Measurements from ENCODE around the gene NCR3LG1. TPM values are rescaled to one million over a fixed set of nuclear protein-coding genes. Genes with fewer than 3 reads are reported as not detected.

NCR3LG1 gene
- polyA plus RNA-seq, 2 of the 4 experiments (the other 2 are of a cell fraction): 1.1 to 2.4 TPM

GRCh38 chr11:17408641-17409040 is 57.0 kb downstream of the NCR3LG1 start:
- ChIA-PET CTCF (interaction anchor here (1.0 to 2.1 kb wide), 5 partner anchors 10 to 179 kb away, joined by 3 to 10 read pairs (median 6); no protein-coding TSS in a partner anchor), POLR2A (no interaction called here)
- H3K4me3 ChIP-seq: no peak overlapping the region
- H3K27ac ChIP-seq: no peak overlapping the region; a peak in 1 of 6 replicates
- H3K4me1 ChIP-seq: peaks cover 13% of the 10 kb centered on the region
- DNase-seq (ENCODE audit: low read depth in 1 of 2, low spot score in 1 of 2) (no peak), FAIRE-seq (no peak), ATAC-seq (no peak)
- no peak overlapping the region for H3K4me2 ChIP-seq
- WGBS (ENCODE audit: missing lambda C conversion rate): 75% methylated on average over 7 of the region's 7 CpGs
- TF ChIP-seq RNF2 (IDR thresholded peaks at IDR 0.05; ENCODE audit: borderline replicate concordance, low read depth): no peak
- TF ChIP-seq CBX2 (IDR thresholded peaks at IDR 0.05; ENCODE audit: borderline replicate concordance, low read depth): no peak
- TF ChIP-seq POLR2A (IDR thresholded peaks at IDR 0.05; ENCODE audit: low read length): no peak
- TF ChIP-seq MAZ (IDR thresholded peaks at IDR 0.05; ENCODE audit: borderline replicate concordance, low read depth, low read length): no peak
- TF ChIP-seq EHF (CRISPR knock-in tag; IDR thresholded peaks at IDR 0.05): no peak
- TF ChIP-seq HEYL (CRISPR knock-in tag; IDR thresholded peaks at IDR 0.05): no peak
- no peak for TF ChIP-seq ZSCAN20 (CRISPR knock-in tag; IDR thresholded peaks at IDR 0.05)
- TF ChIP-seq FOXS1 (CRISPR knock-in tag; IDR thresholded peaks at IDR 0.05): no peak
- H3K9me3 ChIP-seq: no peaks in the 10 kb centered on the region

GRCh38 chr11:17410606-17411379 is 59.2 kb downstream of the NCR3LG1 start:
- ATAC-seq (no peak), FAIRE-seq (no peak), DNase-seq (ENCODE audit: low read depth in 1 of 2, low spot score in 1 of 2) (no peak)
- POLR2A ChIA-PET: interaction anchor here (0.6 kb wide), 1 partner anchor 13 kb away, joined by 7 read pairs; no protein-coding TSS in a partner anchor
- peaks cover 5% of the 10 kb centered on the region for H3K4me1 ChIP-seq
- WGBS (ENCODE audit: missing lambda C conversion rate): 56% methylated on average over 11 of the region's 11 CpGs
- CTCF ChIA-PET: interaction anchor here (0.7 to 1.2 kb wide), 3 partner anchors 21 to 93 kb away, joined by 3 to 7 read pairs (median 5); no protein-coding TSS in a partner anchor
- no peak overlapping the region for H3K4me3 ChIP-seq
- no peak for TF ChIP-seq SMC3 (IDR thresholded peaks at IDR 0.05)
- TF ChIP-seq RFX5 (IDR thresholded peaks at IDR 0.05): no peak
- TF ChIP-seq ZFP36 (IDR thresholded peaks at IDR 0.05; ENCODE audit: borderline replicate concordance, partially characterized antibody): peak; percentile 16
- no peak for TF ChIP-seq ESRRA (IDR thresholded peaks at IDR 0.05; ENCODE audit: borderline replicate concordance, low read length)
- H3K4me2 ChIP-seq: no peak overlapping the region
- no peak overlapping the region; a peak in 1 of 6 replicates for H3K27ac ChIP-seq
- no peaks in the 10 kb centered on the region for H3K9me3 ChIP-seq

- no peak for DNase-seq (ENCODE audit: low read depth in 1 of 2, low spot score in 1 of 2)
- no peaks in the 10 kb centered on the region; the same call in 2 of the 3 replicates for H3K4me1 ChIP-seq
- POLR2A ChIA-PET: no interaction called here
- WGBS (ENCODE audit: missing lambda C conversion rate): 85% methylated on average over 6 of the region's 6 CpGs
- H3K27ac ChIP-seq: no peak overlapping the region; a peak in 1 of 6 replicates
- no peak for ATAC-seq
- CTCF ChIA-PET: interaction anchor here (0.7 to 1.2 kb wide), 3 partner anchors 22 to 92 kb away, joined by 3 to 7 read pairs (median 5); no protein-coding TSS in a partner anchor
- no peaks in the 10 kb centered on the region for H3K9me3 ChIP-seq
- TF ChIP-seq ZFP36 (IDR thresholded peaks at IDR 0.05; ENCODE audit: borderline replicate concordance, partially characterized antibody) (peak; percentile 83), KDM5A (IDR thresholded peaks at IDR 0.05) (no peak)
- no peak overlapping the region for H3K4me2 ChIP-seq
- FAIRE-seq: no peak
- no peak overlapping the region for H3K4me3 ChIP-seq
These were observed 59.8 kb downstream of the NCR3LG1 start for GRCh38 chr11:17411418-17411817.

GRCh38 chr11:17412488-17413180 is 61.0 kb downstream of the NCR3LG1 start:
- CTCF ChIA-PET: interaction anchor here (1.0 to 1.9 kb wide), 6 partner anchors 7 to 92 kb away, joined by 3 to 6 read pairs (median 4); no protein-coding TSS in a partner anchor
- ATAC-seq: peak in 1 of 2 experiments; percentile 41; a peak in 1 of 6 replicates
- TF ChIP-seq SMC3 (IDR thresholded peaks at IDR 0.05) (no peak), GATA3 (IDR thresholded peaks at IDR 0.05; ENCODE audit: borderline replicate concordance) (no peak), CBX2 (IDR thresholded peaks at IDR 0.05; ENCODE audit: borderline replicate concordance, low read depth) (no peak), HOXB5 (CRISPR knock-in tag; IDR thresholded peaks at IDR 0.05) (no peak), FOXS1 (CRISPR knock-in tag; IDR thresholded peaks at IDR 0.05) (no peak), ESRRA (IDR thresholded peaks at IDR 0.05; ENCODE audit: borderline replicate concordance, low read length) (no peak), HOXB13 (CRISPR knock-in tag; IDR thresholded peaks at IDR 0.05; ENCODE audit: low read depth) (no peak), POLR2AphosphoS2 (conservative IDR thresholded peaks at IDR 0.05; ENCODE audit: low read length) (no peak), FOSL2 (IDR thresholded peaks at IDR 0.05) (no peak), FOSL2 (CRISPR knock-in tag; IDR thresholded peaks at IDR 0.05) (no peak), SREBF2 (IDR thresholded peaks at IDR 0.05) (no peak)

More at GRCh38 chr11:17412488-17413180, 61.0 kb downstream of the NCR3LG1 start:
- WGBS (ENCODE audit: missing lambda C conversion rate): 76% methylated on average over 9 of the region's 9 CpGs
- Histone ChIP-seq H3K4me2 (no peak overlapping the region), H3K9me3 (no peaks in the 10 kb centered on the region), H3K4me1 (no peaks in the 10 kb centered on the region), H3K27ac (no peak overlapping the region), H3K4me3 (no peak overlapping the region)
- DNase-seq (ENCODE audit: low read depth in 1 of 2, low spot score in 1 of 2) (peak in 1 of 2 experiments; percentile 29), FAIRE-seq (no peak)
- POLR2A ChIA-PET: no interaction called here

All from A549 (cell line).